H9 (cell line): Measurements from ENCODE around the gene FANCI. TPM values are rescaled to one million over a fixed set of nuclear protein-coding genes. Genes with fewer than 3 reads are reported as not detected.

Experiments
- DNase-seq: peaks from one replicate; pipeline ENCODE4 v3.0.0-alpha.2; 2017
- H2AFZ ChIP-seq: one replicate; pipeline ENCODE4 v1.6.1; 2013; ENCODE audit warnings: mild to moderate bottlenecking, low read length, control low read depth, moderate library complexity
- H2AK5ac ChIP-seq: 2 replicates; pipeline ENCODE4 v1.6.1; 2013; ENCODE audit warnings: low read length, control low read depth, mixed read lengths; ENCODE audit not compliant: insufficient read length
- H2BK120ac ChIP-seq: one replicate; pipeline ENCODE4 v1.6.1; 2013; ENCODE audit warnings: low read depth, mild to moderate bottlenecking, low read length, control low read depth, inconsistent platforms; ENCODE audit not compliant: poor library complexity, severe bottlenecking
- H2BK12ac ChIP-seq: 2 replicates; pipeline ENCODE4 v1.6.1; 2013; ENCODE audit warnings: low read length, control low read depth, mixed read lengths, low read depth; ENCODE audit not compliant: insufficient read length
- H2BK15ac ChIP-seq: 2 replicates; pipeline ENCODE4 v1.6.1; 2013; ENCODE audit warnings: low read depth, low read length, control low read depth
- H2BK20ac ChIP-seq: one replicate; pipeline ENCODE4 v1.6.1; 2013; ENCODE audit warnings: low read depth, mild to moderate bottlenecking, low read length, control low read depth, inconsistent platforms; ENCODE audit not compliant: poor library complexity, severe bottlenecking
- H2BK5ac ChIP-seq: 2 replicates; pipeline ENCODE4 v1.6.1; 2013; ENCODE audit warnings: low read length, control low read depth, mixed read lengths; ENCODE audit not compliant: insufficient read length
- H3K14ac ChIP-seq: 2 replicates; pipeline ENCODE4 v1.6.1; 2013; ENCODE audit warnings: low read length, control low read depth; ENCODE audit not compliant: insufficient read depth
- H3K18ac ChIP-seq: 2 replicates; pipeline ENCODE4 v1.6.1; 2013; ENCODE audit warnings: low read depth, mild to moderate bottlenecking, mixed read lengths, low read length, control low read depth; ENCODE audit not compliant: insufficient read length
- H3K23ac ChIP-seq: 2 replicates; pipeline ENCODE4 v1.6.1; 2013; ENCODE audit warnings: low read length, control low read depth, mixed read lengths, low read depth; ENCODE audit not compliant: insufficient read length
- H3K23me2 ChIP-seq: 2 replicates; pipeline ENCODE4 v1.6.1; 2013; ENCODE audit warnings: low read depth, mild to moderate bottlenecking, mixed read lengths, low read length, control low read depth; ENCODE audit not compliant: insufficient read length, poor library complexity, severe bottlenecking
- H3K27ac ChIP-seq: 2 replicates; pipeline ENCODE4 v1.5.1; 2013; ENCODE audit warnings: low read length, control low read depth, mixed read lengths, low read depth; ENCODE audit not compliant: insufficient read length
- H3K27me3 ChIP-seq: 2 replicates; pipeline ENCODE4 v1.6.1; 2013; ENCODE audit warnings: low read length, control low read depth, inconsistent platforms; ENCODE audit not compliant: insufficient read depth
- H3K4ac ChIP-seq: 2 replicates; pipeline ENCODE4 v1.6.1; 2013; ENCODE audit warnings: low read depth, mild to moderate bottlenecking, control low read depth, inconsistent platforms, low read length, moderate library complexity
- H3K4me1 ChIP-seq: 2 replicates; pipeline ENCODE4 v1.6.1; 2013; ENCODE audit warnings: low read length, control low read depth, inconsistent platforms; ENCODE audit not compliant: insufficient read depth
- H3K4me2 ChIP-seq: 2 replicates; pipeline ENCODE4 v1.6.1; 2013; ENCODE audit warnings: low read length, control low read depth, mixed read lengths; ENCODE audit not compliant: insufficient read length, insufficient read depth
- H3K56ac ChIP-seq: 2 replicates; pipeline ENCODE4 v1.6.1; 2013; ENCODE audit warnings: low read depth, mild to moderate bottlenecking, mixed read lengths, low read length, control low read depth; ENCODE audit not compliant: insufficient read length
- H3K79me1 ChIP-seq: 2 replicates; pipeline ENCODE4 v1.6.1; 2013; ENCODE audit warnings: low read depth, mild to moderate bottlenecking, moderate library complexity, low read length, control low read depth, inconsistent platforms; ENCODE audit not compliant: insufficient read depth, poor library complexity, severe bottlenecking
- H3K79me2 ChIP-seq: 2 replicates; pipeline ENCODE4 v1.6.1; 2013; ENCODE audit warnings: low read length, control low read depth, inconsistent platforms; ENCODE audit not compliant: insufficient read depth
- H3K9ac ChIP-seq: 2 replicates; pipeline ENCODE4 v1.6.1; 2013; ENCODE audit warnings: low read length, control low read depth, mixed read lengths; ENCODE audit not compliant: insufficient read length; ENCODE audit errors: extremely low read depth
- H3K9me3 ChIP-seq: one replicate; pipeline ENCODE4 v1.6.1; 2013; ENCODE audit warnings: low read depth, low read length, inconsistent platforms; ENCODE audit not compliant: control insufficient read depth
- H3T11ph ChIP-seq: one replicate; pipeline ENCODE4 v1.6.1; 2013; ENCODE audit warnings: mild to moderate bottlenecking, low read length, control low read depth, inconsistent platforms
- H4K20me1 ChIP-seq: one replicate; pipeline ENCODE4 v1.6.1; 2013; ENCODE audit not compliant: control insufficient read depth, insufficient read length, insufficient read depth
- H4K5ac ChIP-seq: 2 replicates; pipeline ENCODE4 v1.6.1; 2013; ENCODE audit warnings: low read depth, mild to moderate bottlenecking, mixed read lengths, low read length, control low read depth; ENCODE audit not compliant: insufficient read length
- H4K8ac ChIP-seq: replicated peaks from 2 replicates; pipeline ENCODE4 v1.6.1; 2013; ENCODE audit warnings: low read length, control low read depth, mixed read lengths, low read depth; ENCODE audit not compliant: insufficient read length
- H4K91ac ChIP-seq: 2 replicates; pipeline ENCODE4 v1.6.1; 2013; ENCODE audit warnings: low read depth, mild to moderate bottlenecking, moderate library complexity, mixed read lengths, low read length, control low read depth; ENCODE audit not compliant: insufficient read length
- H3K27ac Mint-ChIP-seq, 3 experiments: 2 replicates in 2 of 3; 3 replicates in 1 of 3; pipeline ENCODE4 v1.8.0; 2020 to 2021; ENCODE audit warnings: mixed read lengths in 3 of 3, mild to moderate bottlenecking in 1 of 3, moderate library complexity in 1 of 3
- H3K27me3 Mint-ChIP-seq: 2 replicates; pipeline ENCODE4 v1.8.0; 2021; ENCODE audit warnings: low read depth, mild to moderate bottlenecking, moderate library complexity, mixed read lengths
- H3K36me3 Mint-ChIP-seq, 3 experiments: 2 replicates in 2 of 3; 3 replicates in 1 of 3; pipeline ENCODE4 v1.8.0; 2020 to 2021; ENCODE audit warnings: low read depth in 3 of 3, mixed read lengths in 3 of 3; ENCODE audit not compliant: insufficient read depth in 1 of 3
- H3K4me1 Mint-ChIP-seq, 2 experiments: 2 replicates each; pipeline ENCODE4 v1.8.0; 2020; ENCODE audit warnings: mixed read lengths in 2 of 2
- H3K4me3 Mint-ChIP-seq, 2 experiments: 2 replicates in 1 of 2; 3 replicates in 1 of 2; pipeline ENCODE4 v1.8.0; 2020 to 2021; ENCODE audit warnings: mild to moderate bottlenecking in 2 of 2, mixed read lengths in 2 of 2, moderate library complexity in 1 of 2
- H3K9me3 Mint-ChIP-seq, 2 experiments: 2 replicates in 1 of 2; 3 replicates in 1 of 2; pipeline ENCODE4 v1.8.0; 2020; ENCODE audit warnings: mild to moderate bottlenecking in 2 of 2, mixed read lengths in 2 of 2, moderate library complexity in 1 of 2
- WGBS: extraction: QIAGEN DNeasy Blood & Tissue Kit; methylation state at CpG from one replicate; pipeline ENCODE4 v1.1.7; 2013; ENCODE audit warnings: missing lambda C conversion rate, low lambda C conversion rate, mixed read lengths; ENCODE audit not compliant: insufficient read length; ENCODE audit errors: extremely low coverage; 5-methylcytosine and 5-hydroxymethylcytosine counted together
- total RNA-seq: library from RNA; stranded (reverse); gene quantifications from 2 replicates; pipeline ENCODE4 v1.2.1, GENCODE V29; 2021
- TF ChIP-seq, protein P1 (sequence below): fragments of 200-600 bp; sonication (generic); conservative IDR thresholded peaks from 3 replicates; pipeline ENCODE4 v1.8.0; 2021; ENCODE audit warnings: antibody characterized with exemption, mild to moderate bottlenecking

Gene FANCI
- total RNA-seq, 1 experiment from 2014 or later, result 106 TPM

DNA sequence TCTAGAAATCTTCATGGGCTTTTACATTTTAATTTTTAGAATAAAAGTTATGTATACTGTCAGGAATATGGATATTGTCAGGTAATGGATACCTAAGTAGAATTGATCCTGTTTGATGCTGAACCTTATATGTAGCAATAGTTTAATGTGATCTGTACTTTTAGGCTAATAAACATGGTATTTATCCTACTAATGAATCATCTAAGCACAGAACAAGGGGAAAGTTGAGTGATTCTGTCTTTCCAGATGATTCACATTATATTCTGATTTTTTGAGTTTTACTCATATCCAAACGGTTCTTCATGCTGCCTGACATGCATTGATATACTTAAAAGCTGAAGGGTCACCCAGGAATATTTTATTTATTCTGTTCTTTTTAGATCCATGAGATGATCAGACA lies 34.5 kb downstream of the FANCI start:
- no CpG with 5 or more reads among the region's 1 CpG for WGBS
- Histone ChIP-seq H4K8ac (no peak overlapping the region), H3K4ac (no peak overlapping the region), H3K56ac (no peak overlapping the region), H2AK5ac (no peak overlapping the region), H3K14ac (no peak overlapping the region), H2BK15ac (no peak overlapping the region), H4K5ac (no peak overlapping the region), H3K4me1 (no peaks in the 10 kb centered on the region), H3K18ac (no peak overlapping the region), H3K27ac (no peak overlapping the region), H2AFZ (no peak overlapping the region), H2BK20ac (no peak overlapping the region), H4K20me1 (no peaks in the 10 kb centered on the region), H3K23ac (no peak overlapping the region), H3K23me2 (no peaks in the 10 kb centered on the region), H4K91ac (no peak overlapping the region), H2BK12ac (no peak overlapping the region), H3T11ph (no peak overlapping the region), H3K9ac (no peak overlapping the region), H3K79me1 (no peaks in the 10 kb centered on the region), H3K9me3 (no peaks in the 10 kb centered on the region), H3K27me3 (no peaks in the 10 kb centered on the region), H3K79me2 (no peaks in the 10 kb centered on the region), H2BK5ac (no peak overlapping the region), H2BK120ac (no peak overlapping the region), H3K4me2 (no peak overlapping the region)
- Mint-ChIP-seq H3K36me3 (peaks cover 20 to 72% (median 57%) of the 10 kb centered on the region in 3 experiments; a peak in 6 of 7 replicates), H3K4me3 (no peak overlapping the region), H3K27me3 (no peaks in the 10 kb centered on the region), H3K27ac (no peak overlapping the region), H3K9me3 (no peaks in the 10 kb centered on the region), H3K4me1 (no peaks in the 10 kb centered on the region)
- DNase-seq, result no peak
- TF ChIP-seq, protein P1, sequence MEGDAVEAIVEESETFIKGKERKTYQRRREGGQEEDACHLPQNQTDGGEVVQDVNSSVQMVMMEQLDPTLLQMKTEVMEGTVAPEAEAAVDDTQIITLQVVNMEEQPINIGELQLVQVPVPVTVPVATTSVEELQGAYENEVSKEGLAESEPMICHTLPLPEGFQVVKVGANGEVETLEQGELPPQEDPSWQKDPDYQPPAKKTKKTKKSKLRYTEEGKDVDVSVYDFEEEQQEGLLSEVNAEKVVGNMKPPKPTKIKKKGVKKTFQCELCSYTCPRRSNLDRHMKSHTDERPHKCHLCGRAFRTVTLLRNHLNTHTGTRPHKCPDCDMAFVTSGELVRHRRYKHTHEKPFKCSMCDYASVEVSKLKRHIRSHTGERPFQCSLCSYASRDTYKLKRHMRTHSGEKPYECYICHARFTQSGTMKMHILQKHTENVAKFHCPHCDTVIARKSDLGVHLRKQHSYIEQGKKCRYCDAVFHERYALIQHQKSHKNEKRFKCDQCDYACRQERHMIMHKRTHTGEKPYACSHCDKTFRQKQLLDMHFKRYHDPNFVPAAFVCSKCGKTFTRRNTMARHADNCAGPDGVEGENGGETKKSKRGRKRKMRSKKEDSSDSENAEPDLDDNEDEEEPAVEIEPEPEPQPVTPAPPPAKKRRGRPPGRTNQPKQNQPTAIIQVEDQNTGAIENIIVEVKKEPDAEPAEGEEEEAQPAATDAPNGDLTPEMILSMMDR, result no peak
